Inferior parietal cortex (tissue), 1 donor: Measurements from ENCODE around the gene HIF1A.
"Not testable (repeated sequence)": the region's sequence is repeated elsewhere in the genome, so short reads cannot be mapped to it uniquely, and the experiment has no call there.

ENCODE experiments used
- DNase-seq: peaks from one replicate; pipeline ENCODE4 v3.0.0-alpha.2; 2016; ENCODE audit errors: extremely low spot score

HIF1A gene

GRCh38 chr14:61749264-61749663 lies 54.0 kb downstream of the HIF1A start:
- no peak for DNase-seq

- DNase-seq: no peak
Observed at GRCh38 chr14:61749867-61750266, 54.6 kb downstream of the HIF1A start.

GRCh38 chr14:61750708-61751474 lies 55.6 kb downstream of the HIF1A start:
- DNase-seq: peak; percentile 55

GRCh38 chr14:61751475-61751989 lies 56.2 kb downstream of the HIF1A start:
- no peak for DNase-seq

- DNase-seq: no peak
Observed at GRCh38 chr14:61752626-61753025, 57.3 kb downstream of the HIF1A start.

GRCh38 chr14:61753631-61754030 lies 58.3 kb downstream of the HIF1A start:
- no peak for DNase-seq

- DNase-seq: no peak
Observed at GRCh38 chr14:61754627-61755381, 59.5 kb downstream of the HIF1A start.

GRCh38 chr14:61755382-61755742 lies 60.0 kb downstream of the HIF1A start:
- not testable (repeated sequence) for DNase-seq

- no peak for DNase-seq
Observed at GRCh38 chr14:61756135-61756534, 60.8 kb downstream of the HIF1A start.

GRCh38 chr14:61759878-61760277 lies 64.6 kb downstream of the HIF1A start:
- no peak for DNase-seq

- no peak for DNase-seq
Observed at GRCh38 chr14:61761557-61761956, 66.2 kb downstream of the HIF1A start.

GRCh38 chr14:61761959-61762786 lies 66.9 kb downstream of the HIF1A start, which contains the start of gene SNAPC1:
SNAPC1 (plus strand) TSS chr14:61762420; CDS start chr14:61762461, 41 bp downstream.
- peak; percentile 99 for DNase-seq

GRCh38 chr14:61764342-61765122 lies 69.2 kb downstream of the HIF1A start:
- no peak for DNase-seq

- DNase-seq: no peak
Observed at GRCh38 chr14:61765225-61765943, 70.1 kb downstream of the HIF1A start.

- no peak for DNase-seq
Observed at GRCh38 chr14:61766151-61766550, 70.8 kb downstream of the HIF1A start.

- no peak for DNase-seq
Observed at GRCh38 chr14:61768240-61768639, 72.9 kb downstream of the HIF1A start.

- no peak for DNase-seq
Observed at GRCh38 chr14:61769893-61770292, 74.6 kb downstream of the HIF1A start.

- DNase-seq: no peak
Observed at GRCh38 chr14:61774861-61775260, 79.5 kb downstream of the HIF1A start.

- DNase-seq: no peak
Observed at GRCh38 chr14:61780125-61780524, 84.8 kb downstream of the HIF1A start.

GRCh38 chr14:61797309-61797708 lies 102.0 kb downstream of the HIF1A start:
- DNase-seq: no peak
